ENCODE results near the gene NEK11.
"Not testable (repeated sequence)": the region's sequence is repeated elsewhere in the genome, so short reads cannot be mapped to it uniquely, and the experiment has no call there.

NEK11 gene

DNA sequence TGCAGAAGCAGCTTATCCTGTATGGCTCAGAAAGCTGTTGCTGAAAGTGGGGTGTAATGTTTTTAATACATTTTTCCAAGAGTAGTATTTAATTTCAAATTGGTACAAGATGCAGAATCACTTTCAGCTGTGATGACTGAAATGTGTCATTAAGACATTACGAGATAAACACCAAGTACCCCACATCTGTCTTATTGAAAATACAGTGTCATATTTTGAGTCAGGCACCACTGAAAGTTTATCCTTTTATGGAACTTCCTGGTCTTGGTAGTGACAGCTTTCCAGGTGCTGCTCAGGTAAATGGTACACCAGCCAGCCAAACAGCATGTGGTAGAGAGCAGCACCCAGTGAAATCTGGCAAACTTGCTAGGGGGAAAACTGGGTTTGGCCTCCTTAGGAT is 17.0 kb upstream of the NEK11 start:
- H3K9me3 Mint-ChIP-seq = no peaks in the 10 kb centered on the region
- DNase-seq (ENCODE audit: low spot score in 2 of 2) (no peak), ATAC-seq (replicated peaks; ENCODE audit: extremely low read depth, poor library complexity, severe bottlenecking) (no peak)
- no peaks in the 10 kb centered on the region for H3K27me3 Mint-ChIP-seq
- H3K4me3 Mint-ChIP-seq = no peak overlapping the region
- peaks cover 9% of the 10 kb centered on the region for H3K4me1 Mint-ChIP-seq
- no peak overlapping the region for H3K27ac Mint-ChIP-seq (ENCODE audit: low read depth)
- peaks cover 41% of the 10 kb centered on the region for H3K36me3 Mint-ChIP-seq (ENCODE audit: insufficient read depth)

DNA sequence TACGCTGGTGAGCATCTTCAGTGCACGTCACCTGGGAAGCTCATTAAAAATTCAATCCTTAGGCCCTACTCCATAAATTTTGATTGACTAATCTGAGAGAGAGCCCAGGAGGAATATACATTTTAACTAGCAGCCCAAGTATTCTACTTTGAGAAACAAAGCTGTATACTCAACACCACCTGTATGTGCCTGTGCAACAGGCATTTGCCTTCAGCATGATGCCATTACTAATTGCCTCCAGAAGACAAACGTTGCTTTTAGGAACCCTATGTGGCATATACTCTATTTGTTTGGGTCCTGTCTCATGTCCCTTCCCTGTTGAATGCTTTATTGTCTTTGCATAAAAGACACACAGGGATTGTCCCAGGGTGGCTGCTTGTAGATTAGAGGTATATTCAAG is 7.7 kb upstream of the NEK11 start:
- Mint-ChIP-seq H3K4me1 (peaks cover 40% of the 10 kb centered on the region), H3K27me3 (no peaks in the 10 kb centered on the region), H3K36me3 (ENCODE audit: insufficient read depth) (peaks cover 32% of the 10 kb centered on the region), H3K27ac (ENCODE audit: low read depth) (no peak overlapping the region), H3K9me3 (no peaks in the 10 kb centered on the region), H3K4me3 (no peak overlapping the region)
- ATAC-seq (replicated peaks; ENCODE audit: extremely low read depth, poor library complexity, severe bottlenecking) (no peak), DNase-seq (ENCODE audit: low spot score in 2 of 2) (no peak)

DNA sequence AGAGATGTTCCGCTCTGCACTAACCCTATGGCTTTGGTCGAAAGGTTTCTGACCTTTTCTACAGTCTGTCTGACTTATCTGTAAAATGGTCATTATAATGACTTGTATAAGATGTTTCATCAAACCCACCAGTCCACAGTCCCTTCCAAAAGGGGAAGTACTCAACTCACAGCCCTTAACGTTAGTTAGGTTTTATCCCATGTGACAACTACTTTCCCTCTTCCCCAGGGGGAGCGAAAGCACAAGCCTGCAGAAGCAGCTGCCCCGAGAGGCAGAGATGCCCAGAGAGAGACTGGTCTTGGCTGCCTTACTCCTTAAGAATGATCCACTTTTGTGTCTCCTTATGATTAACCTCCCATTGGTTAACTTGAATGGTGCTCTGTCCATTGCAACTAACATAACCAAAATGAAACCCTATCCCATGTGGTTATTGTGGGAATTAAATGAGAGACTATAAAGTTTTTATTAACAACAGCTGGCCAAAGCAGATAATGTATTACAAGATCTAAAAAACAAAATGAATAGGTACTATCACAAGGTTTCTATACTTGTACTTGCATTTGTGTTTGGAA is 6.5 kb upstream of the NEK11 start:
- H3K9me3 Mint-ChIP-seq = no peaks in the 10 kb centered on the region
- ATAC-seq (replicated peaks; ENCODE audit: extremely low read depth, poor library complexity, severe bottlenecking) = no peak
- peak overlapping the region; percentile 66 for H3K27ac Mint-ChIP-seq (ENCODE audit: low read depth)
- no peak overlapping the region for H3K4me3 Mint-ChIP-seq
- no peaks in the 10 kb centered on the region for H3K27me3 Mint-ChIP-seq
- peaks cover 26% of the 10 kb centered on the region for H3K36me3 Mint-ChIP-seq (ENCODE audit: insufficient read depth)
- DNase-seq (ENCODE audit: low spot score in 2 of 2) = no peak
- peaks cover 49% of the 10 kb centered on the region for H3K4me1 Mint-ChIP-seq

DNA sequence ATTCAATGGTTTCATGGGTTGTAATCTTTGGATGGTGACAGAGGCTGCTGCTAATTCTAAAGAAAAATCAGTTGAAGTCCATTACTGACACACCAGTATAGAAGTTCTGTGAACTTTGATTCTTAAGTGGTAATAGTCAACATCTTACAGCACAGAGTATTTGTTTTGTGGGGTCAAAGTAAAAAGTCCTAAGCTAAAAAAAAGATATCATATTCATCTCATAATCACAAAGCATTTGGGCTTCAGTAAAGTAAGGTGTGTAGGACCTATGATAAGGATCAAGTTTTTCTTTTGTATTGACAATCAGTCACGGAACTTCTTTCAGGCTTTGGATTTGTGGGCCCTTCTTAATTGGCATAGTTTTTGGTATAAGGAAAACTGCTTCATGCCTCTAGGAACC is 1.1 kb upstream of the NEK11 start:
- Mint-ChIP-seq H3K36me3 (ENCODE audit: insufficient read depth) (peaks cover 21% of the 10 kb centered on the region), H3K27me3 (no peaks in the 10 kb centered on the region), H3K27ac (ENCODE audit: low read depth) (peak overlapping the region; percentile 98), H3K9me3 (no peaks in the 10 kb centered on the region), H3K4me3 (peak overlapping the region; percentile 91), H3K4me1 (peaks cover 41% of the 10 kb centered on the region)
- ATAC-seq (replicated peaks; ENCODE audit: extremely low read depth, poor library complexity, severe bottlenecking) (no peak), DNase-seq (ENCODE audit: low spot score in 2 of 2) (no peak)

DNA sequence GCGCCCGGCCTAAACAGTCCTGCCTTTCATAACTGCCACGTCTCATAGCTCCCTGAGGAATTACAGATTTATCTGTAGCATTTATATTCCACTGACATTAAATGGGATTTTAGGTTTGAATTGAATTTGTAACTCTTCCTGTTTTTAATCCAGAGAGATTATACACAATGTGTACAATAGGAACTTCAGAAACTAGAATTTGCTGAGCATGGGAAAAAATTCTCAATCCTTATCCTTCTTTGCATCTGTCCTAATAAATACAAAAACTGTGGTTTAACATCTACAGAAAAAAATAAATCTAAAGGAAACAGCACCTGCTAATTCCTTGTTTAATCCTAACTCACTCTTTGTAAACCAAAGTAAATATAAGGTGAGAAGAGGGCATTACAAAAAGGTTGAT is 2.2 kb downstream of the NEK11 start:
- no peaks in the 10 kb centered on the region for H3K9me3 Mint-ChIP-seq
- H3K4me3 Mint-ChIP-seq = no peak overlapping the region
- peaks cover 23% of the 10 kb centered on the region for H3K4me1 Mint-ChIP-seq
- no peaks in the 10 kb centered on the region for H3K27me3 Mint-ChIP-seq
- ATAC-seq (replicated peaks; ENCODE audit: extremely low read depth, poor library complexity, severe bottlenecking) = no peak
- no peak for DNase-seq (ENCODE audit: low spot score in 2 of 2)
- H3K27ac Mint-ChIP-seq (ENCODE audit: low read depth) = peak overlapping the region; percentile 98
- H3K36me3 Mint-ChIP-seq (ENCODE audit: insufficient read depth) = peaks cover 15% of the 10 kb centered on the region

DNA sequence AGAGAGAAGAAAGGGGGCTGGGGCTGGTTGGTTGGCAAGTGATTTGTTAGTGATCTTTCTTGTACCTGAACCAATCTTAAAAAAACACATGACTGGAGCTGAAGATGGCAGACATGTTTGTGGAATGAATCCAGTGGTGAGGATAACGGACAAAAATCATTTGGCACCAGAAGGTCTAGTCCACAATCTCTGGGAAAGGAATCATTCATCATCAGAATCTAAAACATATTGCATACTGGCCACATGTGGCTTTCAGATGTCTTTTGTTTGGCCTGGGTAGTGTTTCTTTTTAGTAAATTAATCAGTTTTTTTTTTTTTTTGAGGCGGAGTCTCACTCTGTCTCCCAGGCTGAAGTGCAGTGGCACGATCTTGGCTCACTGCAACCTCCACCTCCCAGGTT is 5.0 kb downstream of the NEK11 start:
- H3K4me1 Mint-ChIP-seq = no peaks in the 10 kb centered on the region
- H3K27me3 Mint-ChIP-seq = no peaks in the 10 kb centered on the region
- no peak overlapping the region for H3K4me3 Mint-ChIP-seq
- no peaks in the 10 kb centered on the region for H3K9me3 Mint-ChIP-seq
- DNase-seq (ENCODE audit: low spot score in 2 of 2) = no peak
- no peak for ATAC-seq (replicated peaks; ENCODE audit: extremely low read depth, poor library complexity, severe bottlenecking)
- H3K27ac Mint-ChIP-seq (ENCODE audit: low read depth) = peak overlapping the region; percentile 32
- peaks cover 4% of the 10 kb centered on the region for H3K36me3 Mint-ChIP-seq (ENCODE audit: insufficient read depth)

DNA sequence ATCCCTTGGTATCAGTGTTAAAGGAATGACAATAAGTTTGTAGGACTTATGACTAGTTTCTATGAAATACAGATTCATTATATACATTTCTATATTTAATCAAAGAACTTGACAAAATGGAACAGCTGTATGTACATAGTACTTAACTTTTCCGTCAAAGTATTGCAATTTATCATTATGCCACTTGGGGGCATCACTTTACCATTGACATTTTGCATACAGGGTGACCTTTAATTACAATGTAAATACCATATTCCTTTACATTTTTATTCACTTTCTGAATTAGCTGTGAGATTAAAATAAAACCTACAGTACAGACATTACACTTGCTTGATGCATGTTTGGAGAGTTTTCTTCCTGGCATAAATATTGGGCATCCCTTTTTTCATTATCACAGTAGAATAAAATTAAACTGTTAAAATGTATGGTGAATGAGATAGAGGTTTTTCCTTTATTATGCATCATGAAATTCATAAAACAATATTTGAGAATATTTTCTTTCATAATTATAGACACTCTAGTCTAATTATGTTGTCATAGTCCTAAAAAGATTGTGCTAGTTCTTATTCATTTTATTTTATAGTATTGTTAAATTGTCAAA is 6.9 kb downstream of the NEK11 start:
- DNase-seq (ENCODE audit: low spot score in 2 of 2) (no peak), ATAC-seq (replicated peaks; ENCODE audit: extremely low read depth, poor library complexity, severe bottlenecking) (no peak)
- Mint-ChIP-seq H3K4me3 (no peak overlapping the region), H3K9me3 (no peaks in the 10 kb centered on the region), H3K36me3 (ENCODE audit: insufficient read depth) (no peaks in the 10 kb centered on the region), H3K27ac (ENCODE audit: low read depth) (no peak overlapping the region), H3K27me3 (no peaks in the 10 kb centered on the region), H3K4me1 (no peaks in the 10 kb centered on the region)

DNA sequence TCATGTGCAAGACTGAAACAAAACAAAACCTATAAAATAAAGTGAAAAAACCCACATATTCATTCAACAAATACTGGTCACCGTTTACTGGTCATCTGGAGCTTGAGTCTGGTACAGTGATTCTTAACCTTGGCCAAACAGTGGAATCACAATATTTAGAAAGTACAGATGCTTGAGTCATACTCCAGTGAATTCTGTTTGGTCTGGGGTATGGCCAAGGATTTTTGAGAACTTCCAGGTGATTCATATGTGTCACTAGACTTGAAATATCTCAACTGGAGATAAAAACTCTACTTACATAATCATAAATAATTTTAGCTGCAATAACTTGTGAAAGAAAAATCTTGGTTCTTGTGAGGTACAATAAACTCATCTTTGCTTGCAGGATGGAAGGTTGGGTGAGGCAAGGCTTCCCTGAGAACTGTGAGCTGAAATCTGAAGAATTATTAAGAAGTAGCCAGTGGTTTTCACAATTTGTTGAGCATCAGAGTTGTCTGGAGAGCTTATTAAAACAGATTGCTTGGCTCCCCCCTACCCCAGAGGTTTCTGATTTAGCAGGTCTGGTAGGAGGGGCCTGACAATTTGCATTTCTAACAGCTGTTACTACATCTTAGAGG is 9.6 kb downstream of the NEK11 start:
- Mint-ChIP-seq H3K36me3 (ENCODE audit: insufficient read depth) (no peaks in the 10 kb centered on the region), H3K4me3 (no peak overlapping the region), H3K27me3 (no peaks in the 10 kb centered on the region), H3K9me3 (no peaks in the 10 kb centered on the region), H3K4me1 (peaks cover 4% of the 10 kb centered on the region), H3K27ac (ENCODE audit: low read depth) (no peak overlapping the region)
- no peak for DNase-seq (ENCODE audit: low spot score in 2 of 2)
- no peak for ATAC-seq (replicated peaks; ENCODE audit: extremely low read depth, poor library complexity, severe bottlenecking)

DNA sequence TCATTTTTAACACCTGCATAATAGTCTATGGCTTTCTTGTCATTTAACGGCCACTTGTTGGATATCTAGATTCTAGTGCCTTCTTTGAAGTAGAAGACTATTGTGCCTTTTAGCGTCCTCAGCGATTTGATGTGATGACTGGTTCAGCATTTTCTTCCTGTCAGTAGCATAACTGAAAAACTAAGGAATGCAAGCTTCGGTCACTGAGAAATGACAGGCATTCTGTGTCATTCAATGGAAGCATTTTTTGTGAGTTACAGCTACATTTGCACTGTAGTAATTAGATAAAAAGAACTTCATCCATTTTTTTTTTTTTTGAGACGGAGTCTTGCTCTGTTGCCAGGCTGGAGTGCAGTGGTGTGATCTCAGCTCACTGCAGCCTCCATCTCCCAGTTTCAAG is 10.3 kb downstream of the NEK11 start:
- DNase-seq (ENCODE audit: low spot score in 2 of 2) (no peak), ATAC-seq (replicated peaks; ENCODE audit: extremely low read depth, poor library complexity, severe bottlenecking) (no peak)
- no peak overlapping the region for H3K27ac Mint-ChIP-seq (ENCODE audit: low read depth)
- no peaks in the 10 kb centered on the region for H3K9me3 Mint-ChIP-seq
- H3K27me3 Mint-ChIP-seq = no peaks in the 10 kb centered on the region
- H3K4me1 Mint-ChIP-seq = peaks cover 10% of the 10 kb centered on the region
- no peaks in the 10 kb centered on the region for H3K36me3 Mint-ChIP-seq (ENCODE audit: insufficient read depth)
- H3K4me3 Mint-ChIP-seq = no peak overlapping the region

DNA sequence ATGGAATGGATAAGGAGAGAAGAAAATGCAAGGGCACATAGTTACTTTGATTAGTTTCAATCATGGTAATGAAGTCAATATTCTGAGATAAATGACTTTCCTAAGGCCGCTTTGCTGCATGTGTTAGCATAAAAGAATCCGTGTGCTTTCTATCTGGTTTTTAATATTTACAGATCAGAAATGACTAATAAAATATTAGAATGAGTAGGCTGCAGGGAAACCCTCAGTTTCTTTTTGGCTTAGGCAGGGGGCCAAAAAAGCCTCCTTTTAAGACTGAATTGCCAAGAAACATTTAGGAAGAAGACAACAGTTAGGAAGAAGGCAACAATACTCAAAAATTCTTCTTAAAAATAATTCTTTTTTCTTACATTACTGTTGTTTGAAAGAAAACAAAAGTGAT is 11.6 kb downstream of the NEK11 start:
- Mint-ChIP-seq H3K27ac (ENCODE audit: low read depth) (no peak overlapping the region), H3K9me3 (peaks cover 3% of the 10 kb centered on the region), H3K4me3 (no peak overlapping the region), H3K36me3 (ENCODE audit: insufficient read depth) (no peaks in the 10 kb centered on the region), H3K4me1 (peaks cover 18% of the 10 kb centered on the region), H3K27me3 (no peaks in the 10 kb centered on the region)
- ATAC-seq (replicated peaks; ENCODE audit: extremely low read depth, poor library complexity, severe bottlenecking) = no peak
- no peak for DNase-seq (ENCODE audit: low spot score in 2 of 2)

DNA sequence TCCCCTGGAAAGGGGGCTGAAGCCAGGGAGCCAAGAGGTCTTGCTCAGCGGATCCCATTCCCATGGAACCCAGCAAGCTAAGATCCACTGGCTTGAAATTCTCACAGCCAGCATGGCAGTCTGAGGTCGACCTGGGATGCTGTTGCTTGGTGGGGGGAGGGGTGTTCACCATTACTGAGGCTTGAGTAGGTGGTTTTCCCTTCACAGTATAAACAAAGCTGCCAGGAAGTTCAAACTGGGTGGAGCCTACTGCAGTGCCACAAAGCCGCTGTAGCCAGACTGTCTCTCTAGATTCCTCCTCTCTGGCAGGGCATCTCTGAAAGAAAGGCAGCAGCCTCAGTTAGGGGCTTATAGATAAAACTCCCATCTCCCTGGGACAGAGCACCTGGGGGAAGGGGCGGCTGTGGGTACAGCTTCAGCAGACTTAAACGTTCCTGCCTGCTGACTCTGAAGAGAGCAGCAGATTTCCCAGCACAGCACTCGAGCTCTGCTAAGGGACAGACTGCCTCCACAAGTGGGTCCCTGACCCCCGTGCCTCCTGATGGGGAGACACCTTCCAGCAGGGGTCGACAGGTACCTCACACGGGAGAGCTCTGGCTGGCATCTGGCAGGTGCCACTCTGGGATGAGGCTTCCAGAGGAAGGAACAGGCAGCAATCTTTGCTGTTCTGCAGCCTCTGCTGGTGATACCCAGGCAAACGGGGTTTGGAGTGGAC is 15.8 kb downstream of the NEK11 start:
- Mint-ChIP-seq H3K4me3 (peak overlapping the region; percentile 43), H3K9me3 (peaks cover 25% of the 10 kb centered on the region), H3K27ac (ENCODE audit: low read depth) (peak overlapping the region; percentile 70), H3K4me1 (peaks cover 23% of the 10 kb centered on the region)
- ATAC-seq (replicated peaks; ENCODE audit: extremely low read depth, poor library complexity, severe bottlenecking) = peak; percentile 86
- H3K27me3 Mint-ChIP-seq; H3K36me3 Mint-ChIP-seq (ENCODE audit: insufficient read depth): not testable (repeated sequence)
- DNase-seq (ENCODE audit: low spot score in 2 of 2) = peak in 1 of 2 donors; percentile 43

DNA sequence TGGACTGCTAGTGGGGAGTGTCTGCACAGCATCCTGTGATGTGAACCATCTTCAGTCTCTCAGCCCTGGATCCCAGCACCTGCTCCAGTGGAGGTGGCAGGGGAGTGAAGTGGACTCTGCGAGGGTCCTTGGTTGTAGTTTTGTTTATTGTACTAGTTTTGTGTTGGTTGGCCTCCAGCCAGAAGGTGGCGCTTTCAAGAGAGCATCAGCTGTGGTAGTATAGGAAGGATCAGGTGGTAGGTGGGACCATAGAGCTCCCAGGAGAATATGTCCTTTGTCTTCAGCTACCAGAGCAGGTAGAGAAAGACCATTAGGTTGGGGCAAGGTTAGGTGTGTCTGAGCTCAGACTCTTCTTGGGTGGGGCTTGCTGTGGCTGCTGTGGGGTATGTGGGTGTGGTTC is 20.9 kb downstream of the NEK11 start:
- DNase-seq (ENCODE audit: low spot score in 2 of 2) = no peak
- ATAC-seq (replicated peaks; ENCODE audit: extremely low read depth, poor library complexity, severe bottlenecking) = no peak
- Mint-ChIP-seq H3K4me1 (peaks cover 18% of the 10 kb centered on the region), H3K27me3 (no peaks in the 10 kb centered on the region), H3K9me3 (peaks cover 25% of the 10 kb centered on the region), H3K4me3 (no peak overlapping the region), H3K36me3 (ENCODE audit: insufficient read depth) (no peaks in the 10 kb centered on the region), H3K27ac (ENCODE audit: low read depth) (no peak overlapping the region)

DNA sequence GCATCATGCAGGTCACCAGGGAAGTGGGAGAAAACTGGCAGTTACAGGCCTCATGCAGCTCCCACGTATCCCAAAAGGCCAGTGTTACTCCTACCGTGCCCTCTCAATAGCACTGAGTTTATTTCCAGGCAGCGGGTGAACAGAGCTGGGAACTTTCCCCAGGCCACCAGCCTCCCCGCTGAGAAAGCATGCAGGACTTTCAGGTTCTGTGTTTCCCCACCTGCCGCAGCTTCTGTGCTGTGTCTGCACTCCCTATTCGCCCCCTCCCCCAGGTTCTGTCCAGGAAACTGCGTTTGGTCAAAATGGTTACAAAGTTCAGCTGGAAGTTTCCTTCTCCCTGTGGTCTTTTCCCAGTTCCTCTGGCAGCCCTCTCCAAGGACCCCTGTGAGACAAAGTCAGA is 21.4 kb downstream of the NEK11 start:
- Mint-ChIP-seq H3K27ac (ENCODE audit: low read depth) (no peak overlapping the region), H3K27me3 (no peaks in the 10 kb centered on the region), H3K4me1 (peaks cover 13% of the 10 kb centered on the region), H3K4me3 (no peak overlapping the region), H3K36me3 (ENCODE audit: insufficient read depth) (no peaks in the 10 kb centered on the region), H3K9me3 (peaks cover 25% of the 10 kb centered on the region)
- no peak for DNase-seq (ENCODE audit: low spot score in 2 of 2)
- ATAC-seq (replicated peaks; ENCODE audit: extremely low read depth, poor library complexity, severe bottlenecking) = no peak

All from central memory CD8-positive, alpha-beta T cell (primary cell).